Transverse colon (tissue), 3 donors: ENCODE data around the gene AATK.

ENCODE experiments used
- CTCF ChIP-seq, 5 experiments: fragments of 200-600 bp in 3 of 5; fragments of 450-650 bp in 2 of 5; sonication (generic) in 3 of 5; IDR thresholded peaks; 1 replicate in 2 of 5; 2 replicates in 3 of 5; pipeline ENCODE4 v1.5.1; 2016 to 2017; ENCODE audit warnings: antibody characterized with exemption in 5 of 5, inconsistent platforms in 3 of 5, mild to moderate bottlenecking in 2 of 5, moderate library complexity in 1 of 5
- EP300 ChIP-seq: sonication (generic); formaldehyde crosslinking; IDR thresholded peaks from one replicate; pipeline ENCODE4 v1.6.1; 2017; ENCODE audit warnings: antibody characterized with exemption, low read depth
- POLR2A ChIP-seq: fragments of 450-650 bp; IDR thresholded peaks from one replicate; pipeline ENCODE4 v1.6.1; 2016; ENCODE audit warnings: antibody characterized with exemption, mild to moderate bottlenecking, moderate library complexity

GRCh38 chr17:81170727-81171494 is 4.9 kb upstream of the AATK start:
- TF ChIP-seq EP300 (no peak), CTCF (IDR thresholded peaks at IDR 0.05) (no peak), POLR2A (no peak)
